ENCODE results near the gene TAGLN2. TPM values are rescaled to one million over a fixed set of nuclear protein-coding genes. Genes with fewer than 3 reads are reported as not detected.

The TAGLN2 gene
- total and polyA plus RNA-seq, 4 donors: 483 to 788 (median 749) TPM

GRCh38 chr1:159915571-159916241 lies 9.6 kb downstream of the TAGLN2 start:
- no peak for ATAC-seq (ENCODE audit: insufficient read depth, low FRiP score)
- WGBS, 2 donors: 54 to 76% methylated on average over 5 of the region's 5 CpGs
- Histone ChIP-seq H3K27ac (ENCODE audit: low read depth in 1 of 2, low read length in 1 of 2) (peak overlapping the region in 1 of 2 donors; percentile 20), H3K4me1 (ENCODE audit: control insufficient read depth in 5 of 5, insufficient read depth in 5 of 5, low read length in 5 of 5) (peaks cover 9 to 36% (median 27%) of the 10 kb centered on the region in 5 donors), H3K9me3 (ENCODE audit: control insufficient read depth in 4 of 4, insufficient read depth in 3 of 4, low read length in 3 of 4) (no peaks in the 10 kb centered on the region), H3K4me3 (no peak overlapping the region), H3K27me3 (ENCODE audit: control insufficient read depth in 3 of 3, insufficient read depth in 3 of 3, low read length in 2 of 3) (no peaks in the 10 kb centered on the region), H3K36me3 (ENCODE audit: control insufficient read depth in 4 of 4, insufficient read depth in 4 of 4, low read length in 4 of 4) (peaks cover 17 to 36% (median 21%) of the 10 kb centered on the region in 4 donors), H3K9ac (ENCODE audit: insufficient read depth in 1 of 2, low read length in 2 of 2) (no peak overlapping the region)
- TF ChIP-seq CTCF (IDR thresholded peaks at IDR 0.05; ENCODE audit: control extremely low read depth, extremely low read depth): no peak
- DNase-seq: no peak

GRCh38 chr1:159914252-159915018 lies 10.9 kb downstream of the TAGLN2 start:
- H3K27ac ChIP-seq (ENCODE audit: low read depth in 1 of 2, low read length in 1 of 2): peak overlapping the region in 1 of 2 donors; percentile 88
- peak; percentile 12 to 49 (median 47) for DNase-seq
- no peak overlapping the region for H3K9ac ChIP-seq (ENCODE audit: insufficient read depth in 1 of 2, low read length in 2 of 2)
- no peaks in the 10 kb centered on the region for H3K9me3 ChIP-seq (ENCODE audit: control insufficient read depth in 4 of 4, insufficient read depth in 3 of 4, low read length in 3 of 4)
- no peaks in the 10 kb centered on the region for H3K27me3 ChIP-seq (ENCODE audit: control insufficient read depth in 3 of 3, insufficient read depth in 3 of 3, low read length in 2 of 3)
- H3K4me3 ChIP-seq: no peak overlapping the region
- H3K36me3 ChIP-seq (ENCODE audit: control insufficient read depth in 4 of 4, insufficient read depth in 4 of 4, low read length in 4 of 4): peaks cover 13 to 24% (median 16%) of the 10 kb centered on the region in 4 donors
- 71 to 80% methylated on average over 10 of the region's 10 CpGs for WGBS, 2 donors
- H3K4me1 ChIP-seq (ENCODE audit: control insufficient read depth in 5 of 5, insufficient read depth in 5 of 5, low read length in 5 of 5): peaks cover 9 to 39% (median 34%) of the 10 kb centered on the region in 5 donors
- TF ChIP-seq CTCF (IDR thresholded peaks at IDR 0.05; ENCODE audit: control extremely low read depth, extremely low read depth): no peak
- ATAC-seq (ENCODE audit: insufficient read depth, low FRiP score): no peak

- TF ChIP-seq CTCF (IDR thresholded peaks at IDR 0.05; ENCODE audit: control extremely low read depth, extremely low read depth): no peak
- peaks cover 9 to 42% (median 31%) of the 10 kb centered on the region in 5 donors for H3K4me1 ChIP-seq (ENCODE audit: control insufficient read depth in 5 of 5, insufficient read depth in 5 of 5, low read length in 5 of 5)
- no peak overlapping the region for H3K9ac ChIP-seq (ENCODE audit: insufficient read depth in 1 of 2, low read length in 2 of 2)
- peak overlapping the region in 1 of 2 donors; percentile 88 for H3K27ac ChIP-seq (ENCODE audit: low read depth in 1 of 2, low read length in 1 of 2)
- H3K36me3 ChIP-seq (ENCODE audit: control insufficient read depth in 4 of 4, insufficient read depth in 4 of 4, low read length in 4 of 4): peaks cover 5 to 16% (median 9%) of the 10 kb centered on the region in 4 donors
- no peak for ATAC-seq (ENCODE audit: insufficient read depth, low FRiP score)
- H3K9me3 ChIP-seq (ENCODE audit: control insufficient read depth in 4 of 4, insufficient read depth in 3 of 4, low read length in 3 of 4): no peaks in the 10 kb centered on the region
- no peaks in the 10 kb centered on the region for H3K27me3 ChIP-seq (ENCODE audit: control insufficient read depth in 3 of 3, insufficient read depth in 3 of 3, low read length in 2 of 3)
- peak in 2 of 3 donors; percentile 39 to 44 for DNase-seq
- WGBS, 2 donors: 69 to 82% methylated on average over 5 of the region's 5 CpGs
- no peak overlapping the region for H3K4me3 ChIP-seq
Observed at GRCh38 chr1:159913451-159914192, 11.7 kb downstream of the TAGLN2 start.
